Dedifferentiated amniotic fluid mesenchymal stem cell (primary cell): ENCODE measurements around the gene ADGRA3.
"Not testable (repeated sequence)": the region's sequence is repeated elsewhere in the genome, so short reads cannot be mapped to it uniquely, and the experiment has no call there.

Experiments used
- DNase-seq: peaks from one replicate; pipeline ENCODE4 v3.0.0-alpha.2; 2016; ENCODE audit errors: extremely low spot score

Gene ADGRA3

DNA sequence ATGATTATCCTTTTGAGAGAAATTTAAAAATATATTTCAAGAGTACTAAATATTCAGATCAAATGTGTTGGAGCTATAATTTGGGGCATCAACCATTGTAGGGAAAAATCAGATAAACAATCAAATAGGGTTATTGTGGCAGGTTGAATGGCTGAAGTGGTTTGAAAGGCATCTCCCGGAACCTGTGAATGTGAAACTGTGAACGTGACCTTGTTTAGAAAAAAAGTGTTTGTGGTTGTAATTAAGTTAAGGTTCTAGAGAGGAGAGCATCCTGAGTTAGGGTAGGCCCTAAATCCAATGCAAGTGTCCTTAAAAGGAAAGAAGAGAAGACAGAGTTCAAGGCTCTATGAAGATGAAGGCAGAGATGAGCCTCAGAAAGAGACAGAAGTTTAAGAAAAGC lies 37.4 kb downstream of the ADGRA3 start:
- no peak for DNase-seq

DNA sequence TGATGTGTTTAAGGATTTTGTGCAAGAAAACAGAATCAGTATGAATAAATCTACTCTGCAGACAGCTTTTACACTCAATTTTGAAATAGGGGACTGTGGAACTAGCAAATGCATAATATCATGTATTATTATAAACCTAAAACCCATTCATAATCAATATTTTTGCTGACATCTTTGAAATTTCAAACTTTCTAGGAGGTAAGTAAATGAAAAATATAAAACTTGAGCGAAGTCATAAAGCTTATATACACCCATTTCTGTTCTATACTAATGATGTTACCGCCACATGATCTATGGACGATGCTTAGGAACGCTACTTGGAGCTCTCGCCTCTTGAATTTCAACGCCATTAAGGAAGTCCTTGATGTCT lies 38.1 kb downstream of the ADGRA3 start:
- no peak for DNase-seq

DNA sequence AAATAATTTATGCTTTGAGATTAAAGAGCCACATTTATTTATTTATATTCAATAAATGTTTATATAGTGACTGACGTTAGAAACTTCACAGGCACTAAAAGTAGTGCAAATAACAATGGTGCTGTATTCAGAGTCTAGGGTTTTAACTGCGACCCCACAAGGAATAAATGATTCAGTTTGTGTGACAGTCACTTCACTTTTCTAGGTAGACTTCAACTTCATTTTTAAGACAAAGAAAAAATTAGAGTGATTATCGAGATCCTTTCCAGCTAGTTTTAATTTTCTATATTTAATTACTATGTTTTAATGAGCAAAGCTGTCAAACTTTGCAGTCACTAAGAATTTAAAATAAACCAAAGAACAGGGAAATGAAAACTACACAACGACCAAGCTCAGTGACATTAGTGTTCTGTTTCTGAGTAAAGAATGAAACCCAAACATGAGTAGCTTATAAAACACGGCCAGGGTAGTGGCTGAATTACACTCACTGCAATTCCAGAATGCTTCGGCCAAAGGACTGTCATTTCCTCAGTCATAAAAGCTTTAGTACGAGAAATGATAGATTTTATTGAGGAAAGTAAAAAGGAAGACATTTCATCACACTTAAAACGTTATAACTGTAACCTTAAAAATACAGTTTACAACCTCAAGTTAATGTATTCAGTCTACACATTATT lies 38.6 kb downstream of the ADGRA3 start:
- DNase-seq, result no peak

DNA sequence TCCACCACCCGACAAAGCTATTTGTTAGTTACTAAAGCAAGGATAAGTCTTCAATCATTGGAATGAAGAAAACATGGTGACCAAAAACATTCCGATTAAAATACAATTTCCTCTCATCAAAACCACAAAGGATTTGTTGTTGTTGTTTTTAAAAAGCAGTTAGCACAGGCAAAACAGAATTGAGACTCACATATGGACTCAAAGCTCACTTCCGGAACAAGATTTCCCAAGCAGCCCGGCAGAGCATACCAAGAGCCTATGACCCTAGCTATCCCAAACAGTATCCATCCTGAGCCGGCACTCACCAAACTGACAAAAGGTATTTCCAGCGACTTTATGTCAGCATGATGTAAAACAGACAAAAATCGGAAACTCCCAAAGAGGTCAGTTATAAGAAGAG lies 39.9 kb downstream of the ADGRA3 start:
- DNase-seq, result no peak

DNA sequence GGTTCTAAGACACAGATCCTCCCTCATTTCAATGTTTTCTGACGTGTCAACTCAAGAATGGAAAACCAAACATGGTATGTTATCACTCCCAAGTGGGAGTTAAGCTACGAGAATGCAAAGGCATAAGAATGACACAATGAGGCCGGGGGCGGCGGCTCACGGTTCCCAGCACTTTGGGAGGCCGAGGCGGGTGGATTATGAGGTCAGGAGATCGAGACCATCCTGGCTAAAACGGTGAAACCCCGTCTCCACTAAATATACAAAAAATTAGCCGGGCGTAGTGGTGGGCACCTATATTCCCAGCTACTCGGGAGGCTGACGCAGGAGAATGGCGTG lies 40.6 kb downstream of the ADGRA3 start:
- DNase-seq, result not testable (repeated sequence)

DNA sequence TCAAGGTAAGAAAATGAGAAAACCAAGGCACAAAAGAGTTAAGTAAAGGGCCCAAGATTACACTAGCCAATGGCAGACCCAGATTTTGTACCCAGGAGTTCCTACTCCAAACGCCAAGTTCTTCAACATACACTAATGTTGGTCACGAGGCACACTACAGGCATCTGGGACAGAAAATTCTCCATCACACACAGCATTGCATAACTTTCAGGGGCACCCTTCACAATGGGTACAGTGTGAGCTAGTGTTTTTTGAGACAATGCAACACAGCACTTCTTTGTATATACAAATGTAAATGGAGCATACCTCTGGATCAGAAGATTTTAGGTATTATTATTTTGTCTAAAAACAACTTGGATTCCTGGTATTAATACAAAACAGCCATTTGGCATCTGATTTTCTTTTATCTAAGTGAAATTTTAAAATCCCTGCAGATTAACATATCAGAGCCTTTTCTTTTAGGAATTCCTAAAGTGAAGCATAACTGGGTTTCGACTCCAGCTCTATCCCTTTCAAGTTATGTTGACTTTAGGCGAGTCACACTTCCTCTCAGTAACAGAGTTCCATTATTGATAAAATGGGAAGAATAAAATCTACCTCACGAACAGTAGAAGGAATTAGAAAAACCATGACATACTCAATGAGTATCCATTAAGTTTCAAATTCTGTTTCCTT lies 41.1 kb downstream of the ADGRA3 start:
- DNase-seq, result no peak

DNA sequence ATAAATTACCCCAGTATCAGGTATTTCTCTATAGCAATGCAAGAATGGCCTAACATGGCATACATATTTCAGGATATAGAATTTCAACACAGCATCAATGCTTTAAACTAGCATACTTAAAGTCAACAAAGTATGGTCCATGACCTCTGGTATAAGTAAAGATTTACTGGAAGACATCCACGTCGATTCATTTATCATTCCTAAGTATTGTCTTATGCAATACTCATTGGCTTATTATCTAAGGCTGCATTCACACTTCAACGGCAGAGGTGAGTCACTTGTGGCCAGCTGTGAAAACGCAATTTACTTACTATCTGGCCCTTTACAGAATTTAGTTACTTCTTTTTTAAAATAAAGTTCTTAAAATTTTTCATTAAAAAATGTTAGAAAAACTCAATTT lies 42.6 kb downstream of the ADGRA3 start:
- no peak for DNase-seq

DNA sequence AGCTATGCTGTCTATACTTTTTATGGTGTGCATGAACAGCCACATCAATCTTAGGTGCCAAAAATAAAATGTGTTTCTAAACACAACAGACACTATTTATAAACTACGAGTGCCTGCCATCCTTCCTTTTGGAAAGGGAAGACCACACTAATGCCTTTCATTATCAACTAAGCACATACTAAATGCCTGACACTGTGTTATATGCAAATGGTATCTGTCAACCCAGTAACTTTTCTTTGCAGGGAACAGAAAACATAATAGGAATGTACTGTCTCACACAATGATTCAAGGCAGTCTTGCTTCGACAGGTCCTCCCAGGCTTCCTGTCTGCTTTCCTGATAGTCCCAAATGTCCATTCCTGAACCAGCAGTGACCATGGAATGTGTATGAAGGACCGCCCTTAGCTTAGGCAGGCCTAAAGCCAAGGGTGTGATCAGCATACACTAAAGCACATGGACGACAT lies 43.8 kb downstream of the ADGRA3 start:
- DNase-seq, result no peak

DNA sequence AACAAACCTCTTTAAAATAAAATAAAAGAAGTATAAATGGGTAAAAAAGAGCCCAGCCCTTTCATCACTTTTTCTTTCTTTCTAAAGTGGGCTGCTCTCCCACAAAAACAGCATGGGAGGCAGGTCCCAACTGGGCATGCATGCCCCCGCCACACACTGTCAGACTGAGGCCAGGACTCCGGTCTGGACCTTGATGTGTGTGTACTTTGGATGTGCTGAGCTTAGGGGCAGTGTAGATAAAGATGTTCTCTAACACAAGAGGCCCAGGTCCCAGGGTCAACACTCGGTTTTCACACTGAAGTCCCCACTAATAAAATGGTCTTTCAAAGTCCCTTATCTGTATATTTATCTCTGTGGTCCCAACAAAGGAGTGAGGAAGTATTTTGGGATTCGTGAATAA lies 44.4 kb downstream of the ADGRA3 start:
- DNase-seq, result no peak

DNA sequence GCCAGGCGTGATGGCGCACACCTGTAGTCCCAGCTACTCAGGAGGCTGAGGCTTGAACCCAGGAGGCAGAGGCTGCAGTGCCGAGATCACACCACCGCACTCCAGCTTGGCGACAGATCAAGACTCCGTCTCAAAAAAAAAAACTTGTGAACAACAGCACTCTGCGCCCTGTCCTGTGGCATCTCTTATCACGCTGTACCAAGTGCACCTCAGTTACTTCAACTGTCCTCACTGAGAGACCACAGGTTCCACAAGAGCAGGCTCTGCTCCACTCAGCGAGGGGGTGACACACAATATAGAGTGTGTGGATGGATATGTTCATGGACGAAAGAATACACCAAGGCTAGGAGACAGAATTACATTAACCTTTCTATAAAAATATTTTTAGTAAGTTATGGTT lies 49.3 kb downstream of the ADGRA3 start:
- no peak for DNase-seq

DNA sequence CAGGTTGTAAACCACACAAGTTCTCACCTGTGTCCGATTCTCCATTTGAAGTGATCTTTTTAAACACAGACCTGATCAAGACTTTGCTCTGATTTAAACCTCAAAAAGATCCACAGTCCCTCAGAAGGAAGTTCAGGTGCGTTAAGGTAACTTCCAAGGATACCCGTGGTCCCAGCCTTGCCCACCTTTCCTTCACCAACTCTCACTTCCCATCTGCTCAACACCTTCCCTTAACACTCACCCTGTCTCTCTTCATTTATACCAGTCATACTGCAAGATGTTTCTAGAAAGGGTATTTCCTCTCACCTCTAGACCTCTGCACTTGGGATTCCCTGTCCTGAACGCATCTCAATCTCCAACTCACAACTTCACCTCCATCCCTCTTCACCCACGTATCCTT lies 49.9 kb downstream of the ADGRA3 start:
- DNase-seq, result no peak

DNA sequence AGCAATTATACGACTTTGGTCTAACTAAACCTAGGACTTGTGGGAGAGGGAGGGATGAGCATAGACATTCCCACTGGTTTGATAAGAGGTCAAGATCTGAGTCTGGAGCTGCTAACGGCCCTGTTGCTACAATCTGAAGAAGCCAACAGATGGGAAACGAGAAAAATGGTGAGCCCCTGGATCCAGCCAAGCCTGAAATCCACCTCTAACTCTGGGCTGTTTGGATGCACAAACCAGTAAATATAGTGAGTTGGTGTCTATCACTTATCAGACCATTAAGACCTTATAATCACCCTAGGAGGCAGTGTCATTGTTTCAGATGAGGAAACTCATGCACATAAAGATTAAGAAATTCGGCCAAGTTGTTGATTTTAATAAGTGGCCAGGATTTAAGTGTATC lies 50.5 kb downstream of the ADGRA3 start:
- DNase-seq, result no peak

DNA sequence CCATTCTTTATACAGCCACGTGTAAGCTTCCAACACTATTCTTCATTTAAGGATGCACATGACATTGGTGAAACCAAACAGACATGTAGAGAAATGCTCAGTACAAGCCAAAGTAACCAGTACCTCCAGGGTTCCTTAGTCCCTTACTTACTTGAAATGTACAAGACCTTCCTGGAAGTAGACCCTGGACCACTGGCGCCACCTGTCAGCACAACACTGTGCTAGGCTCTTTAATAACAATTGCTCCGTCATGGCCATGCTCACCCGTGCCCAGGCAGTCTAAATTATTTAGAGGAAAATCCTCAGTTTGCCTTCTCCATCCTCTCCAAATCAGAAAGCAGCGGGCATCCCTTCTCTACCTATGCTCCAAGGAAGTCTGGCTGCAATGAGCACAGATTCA lies 52.7 kb downstream of the ADGRA3 start:
- DNase-seq, result no peak

DNA sequence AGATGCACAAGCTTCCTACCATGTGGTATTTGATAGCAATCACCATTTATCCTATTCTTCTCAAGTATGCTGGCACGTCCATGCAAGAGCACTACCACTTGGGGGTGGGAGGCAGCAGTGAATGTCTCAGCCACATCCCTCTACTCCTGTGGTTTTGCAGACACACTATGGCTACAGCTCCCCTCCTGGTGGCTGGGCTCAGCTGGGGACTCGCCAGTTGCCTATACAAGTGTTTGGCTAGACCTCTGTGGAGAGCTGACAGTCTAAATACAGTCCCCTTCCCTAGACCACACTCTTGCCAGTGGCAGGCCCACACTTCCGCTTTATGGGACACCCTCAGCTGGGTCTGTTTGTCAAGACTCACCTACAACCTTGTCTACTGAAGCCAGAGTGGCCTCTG lies 53.2 kb downstream of the ADGRA3 start:
- DNase-seq, result no peak

DNA sequence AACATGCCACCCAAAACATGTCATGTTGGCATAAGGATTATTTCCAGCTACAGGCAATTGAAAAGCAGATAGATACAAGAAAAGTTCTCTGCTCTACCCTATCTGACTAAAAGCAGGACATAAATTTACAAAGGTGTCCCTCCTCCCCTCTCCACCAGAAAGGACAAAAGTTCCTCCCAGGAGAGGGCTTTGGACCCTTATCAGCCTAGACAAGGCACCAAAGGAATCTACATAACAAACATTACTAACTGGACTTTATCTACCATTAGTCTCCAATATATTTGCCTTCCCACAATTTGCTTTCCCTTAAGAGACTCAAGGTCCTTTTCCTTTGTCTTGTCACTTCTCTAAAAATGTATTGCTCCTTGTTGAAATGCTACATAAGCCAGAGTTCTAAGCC lies 55.6 kb downstream of the ADGRA3 start:
- no peak for DNase-seq

DNA sequence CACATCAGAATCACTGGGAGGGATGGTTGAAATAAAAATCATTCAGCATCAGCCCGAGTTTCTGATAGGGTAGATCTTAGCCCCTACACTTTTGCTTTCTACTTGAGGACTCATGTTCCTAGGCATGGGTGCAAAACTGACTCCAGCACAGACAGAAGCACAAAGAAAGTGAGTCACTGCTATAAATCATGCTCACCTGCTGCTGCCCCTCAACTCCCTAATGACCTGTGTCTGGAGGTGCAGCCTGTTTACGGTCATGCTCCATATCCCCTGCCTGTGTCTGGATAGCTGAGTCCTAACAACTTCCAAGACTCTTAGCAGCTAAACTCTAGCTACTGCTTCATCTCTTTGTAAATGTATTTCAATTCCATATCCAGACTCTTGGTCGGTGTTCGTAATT lies 57.8 kb downstream of the ADGRA3 start:
- no peak for DNase-seq

DNA sequence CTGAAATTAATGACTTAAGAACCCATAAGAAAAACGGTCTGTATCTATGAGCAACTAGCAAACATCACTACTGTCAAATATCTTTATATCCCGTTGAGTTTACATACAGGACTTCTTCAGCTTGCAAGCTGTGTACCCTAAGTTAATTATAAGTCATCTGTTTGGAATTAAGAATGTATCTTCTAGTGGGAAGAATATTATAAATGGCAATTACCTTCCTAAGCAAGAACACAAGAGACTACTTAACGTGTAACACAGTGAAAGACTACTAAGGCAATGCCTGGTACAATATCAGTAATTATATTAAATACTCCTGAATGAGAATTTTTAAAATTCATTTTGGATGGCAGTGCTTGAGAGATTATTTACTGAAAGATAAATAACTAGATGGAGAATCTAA lies 58.5 kb downstream of the ADGRA3 start:
- DNase-seq, result no peak

DNA sequence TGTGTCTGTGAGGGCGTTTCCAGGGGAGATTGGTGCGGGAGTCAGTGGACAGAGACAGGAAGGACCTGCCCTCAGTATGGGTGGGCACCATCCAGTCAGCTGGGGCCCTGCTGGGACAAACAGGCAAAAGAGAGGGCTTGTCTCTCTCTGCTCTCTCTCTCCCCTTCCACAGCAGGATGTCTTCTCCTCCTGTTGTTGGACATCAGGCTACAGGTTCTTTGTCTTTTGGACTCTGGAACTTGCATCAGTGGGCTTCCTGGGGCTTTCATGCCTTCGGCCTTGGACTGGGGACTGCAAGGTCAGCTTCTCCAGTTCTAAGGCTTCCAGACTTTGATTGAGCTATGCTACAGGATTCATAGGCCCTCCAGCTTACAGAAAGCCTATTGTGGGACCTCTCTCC lies 59.6 kb downstream of the ADGRA3 start:
- DNase-seq, result no peak

DNA sequence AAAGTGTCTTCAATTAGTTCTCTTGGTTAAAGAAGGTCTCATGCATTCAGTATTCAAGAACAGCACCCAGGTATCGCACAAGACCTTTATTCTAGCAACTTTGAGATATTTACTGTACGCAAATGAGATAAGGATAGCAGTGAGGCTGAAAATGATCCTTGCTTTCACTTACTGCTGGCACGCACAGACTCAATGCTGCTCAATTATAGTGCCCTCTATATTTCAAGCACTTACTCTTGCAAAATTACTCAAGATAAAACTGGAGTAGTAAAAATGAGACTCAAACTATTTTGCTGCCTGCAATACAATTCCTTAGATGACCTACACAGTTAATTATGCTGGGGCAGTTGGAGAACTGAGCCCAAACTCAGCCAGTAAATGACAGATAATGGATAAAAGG lies 60.9 kb downstream of the ADGRA3 start:
- DNase-seq, result no peak

DNA sequence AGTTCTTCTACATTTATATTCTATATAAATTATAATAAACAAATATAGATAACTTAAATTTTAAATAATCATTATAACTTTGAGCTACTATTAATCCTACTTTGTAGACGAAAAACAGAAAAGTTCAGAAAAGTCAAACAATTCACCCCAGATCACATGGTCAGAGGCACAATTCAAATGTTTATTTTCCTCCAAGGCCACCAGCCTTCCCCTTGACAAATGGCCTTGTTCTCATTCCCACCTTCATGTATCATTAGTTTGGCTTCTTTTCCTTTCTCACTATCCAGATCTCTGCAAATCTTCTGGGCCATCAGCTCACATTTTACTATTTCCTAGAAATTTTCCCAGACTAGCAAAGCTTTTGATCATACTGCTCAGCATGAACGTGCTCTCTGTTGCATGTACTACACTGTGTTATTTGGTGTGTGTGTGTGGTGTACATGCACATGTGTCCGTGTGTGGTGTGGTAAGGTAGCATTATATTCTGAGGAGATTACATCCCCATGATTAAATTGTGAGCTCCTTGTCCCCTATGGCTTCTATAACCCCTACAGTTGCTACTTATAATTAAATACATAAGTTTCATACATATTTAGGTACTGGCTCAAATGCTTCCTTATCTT lies 61.5 kb downstream of the ADGRA3 start:
- no peak for DNase-seq

DNA sequence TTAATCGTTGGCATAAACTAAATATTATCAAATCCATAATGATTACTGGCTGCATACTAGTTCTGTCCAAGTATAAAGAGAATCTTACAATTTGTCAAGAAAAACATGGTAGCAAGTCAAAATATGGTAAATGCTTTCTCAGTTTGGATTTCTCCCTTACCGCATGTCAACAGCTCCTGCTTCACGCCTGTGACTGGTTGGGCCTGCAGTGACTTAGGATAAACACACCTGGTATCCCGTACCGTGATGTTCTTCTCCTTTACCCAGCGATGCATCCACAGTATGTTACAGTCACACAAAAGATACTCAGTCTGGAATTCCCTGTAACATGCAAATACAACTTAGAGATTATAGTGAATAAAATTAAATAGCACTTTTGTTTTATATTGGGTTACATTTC lies 71.1 kb downstream of the ADGRA3 start:
- no peak for DNase-seq

DNA sequence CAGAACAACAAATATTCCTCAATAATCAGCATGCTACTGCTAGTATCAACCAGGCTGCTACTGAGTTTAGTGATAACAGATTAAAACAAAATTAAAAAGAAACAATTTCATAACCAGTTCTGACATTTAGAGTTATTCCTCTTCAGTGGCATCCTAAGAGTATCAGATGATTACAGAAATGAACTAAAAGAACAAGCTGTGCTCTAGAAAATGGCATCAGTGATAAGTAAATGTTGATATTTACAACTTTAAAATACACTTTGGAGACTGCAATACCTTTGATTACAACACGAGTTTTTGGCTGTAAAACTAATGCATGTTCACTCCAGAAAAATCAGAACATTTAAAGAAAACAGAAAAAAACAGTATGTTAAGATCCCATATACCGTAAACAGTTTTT lies 72.9 kb downstream of the ADGRA3 start:
- DNase-seq, result no peak

DNA sequence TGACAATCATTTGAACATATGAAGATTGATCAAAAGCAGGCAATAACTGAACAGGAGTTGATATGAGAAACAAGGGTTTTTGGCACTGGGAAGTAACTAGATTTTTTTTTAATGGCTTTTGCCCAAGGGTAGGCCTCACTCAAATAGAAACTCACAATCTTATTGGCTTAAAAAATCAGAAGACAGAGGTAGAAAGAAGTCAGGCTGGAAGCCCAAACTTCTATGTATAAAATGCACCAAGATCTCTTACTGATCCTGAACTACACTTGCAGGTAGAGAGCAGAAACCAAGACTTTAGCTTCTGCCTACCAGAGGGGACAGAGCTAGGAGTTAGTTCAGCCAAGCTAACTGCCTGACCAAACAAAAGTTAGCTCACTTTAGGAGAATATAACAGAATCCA lies 74.9 kb downstream of the ADGRA3 start:
- no peak for DNase-seq

DNA sequence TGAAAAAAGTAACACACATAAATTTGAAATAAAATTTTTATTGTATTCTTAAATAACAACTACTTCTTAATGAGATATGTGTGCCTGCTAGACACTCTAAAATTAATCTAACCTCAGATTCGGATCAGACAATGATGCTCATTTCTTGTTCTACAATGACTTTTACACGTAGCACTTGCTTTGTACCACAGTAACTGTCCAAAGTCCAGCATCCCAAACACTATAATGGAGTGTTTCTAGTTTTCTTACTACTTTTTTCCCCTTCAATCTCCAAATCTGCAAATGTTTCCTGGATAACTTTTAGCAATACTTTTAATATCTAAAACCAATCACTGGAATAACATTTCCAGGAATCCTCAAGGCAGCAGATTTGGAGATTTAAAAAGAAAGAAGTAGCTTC lies 75.9 kb downstream of the ADGRA3 start:
- no peak for DNase-seq
